Activated naive CD4-positive, alpha-beta T cell treated with anti-CD3 and anti-CD28 coated beads, Interleukin-2, amount 50 U/mL, for 24 hours (primary cell): Measurements from ENCODE around the gene RAB3C.
"Not testable (repeated sequence)": the region's sequence is repeated elsewhere in the genome, so short reads cannot be mapped to it uniquely, and the experiment has no call there.

Experiments used
- H3K27ac Mint-ChIP-seq: one replicate; pipeline ENCODE4 v1.8.0; 2021; ENCODE audit warnings: mild to moderate bottlenecking, mixed read lengths
- H3K27me3 Mint-ChIP-seq: one replicate; pipeline ENCODE4 v1.8.0; 2021; ENCODE audit warnings: mixed read lengths
- H3K36me3 Mint-ChIP-seq: one replicate; pipeline ENCODE4 v1.8.0; 2021; ENCODE audit warnings: mixed read lengths
- H3K4me1 Mint-ChIP-seq: one replicate; pipeline ENCODE4 v1.8.0; 2021; ENCODE audit warnings: mixed read lengths
- H3K4me3 Mint-ChIP-seq: one replicate; pipeline ENCODE4 v1.8.0; 2021; ENCODE audit warnings: mild to moderate bottlenecking, mixed read lengths
- H3K9me3 Mint-ChIP-seq: one replicate; pipeline ENCODE4 v1.8.0; 2021; ENCODE audit warnings: mixed read lengths

The RAB3C gene, protein sequence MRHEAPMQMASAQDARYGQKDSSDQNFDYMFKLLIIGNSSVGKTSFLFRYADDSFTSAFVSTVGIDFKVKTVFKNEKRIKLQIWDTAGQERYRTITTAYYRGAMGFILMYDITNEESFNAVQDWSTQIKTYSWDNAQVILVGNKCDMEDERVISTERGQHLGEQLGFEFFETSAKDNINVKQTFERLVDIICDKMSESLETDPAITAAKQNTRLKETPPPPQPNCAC

DNA sequence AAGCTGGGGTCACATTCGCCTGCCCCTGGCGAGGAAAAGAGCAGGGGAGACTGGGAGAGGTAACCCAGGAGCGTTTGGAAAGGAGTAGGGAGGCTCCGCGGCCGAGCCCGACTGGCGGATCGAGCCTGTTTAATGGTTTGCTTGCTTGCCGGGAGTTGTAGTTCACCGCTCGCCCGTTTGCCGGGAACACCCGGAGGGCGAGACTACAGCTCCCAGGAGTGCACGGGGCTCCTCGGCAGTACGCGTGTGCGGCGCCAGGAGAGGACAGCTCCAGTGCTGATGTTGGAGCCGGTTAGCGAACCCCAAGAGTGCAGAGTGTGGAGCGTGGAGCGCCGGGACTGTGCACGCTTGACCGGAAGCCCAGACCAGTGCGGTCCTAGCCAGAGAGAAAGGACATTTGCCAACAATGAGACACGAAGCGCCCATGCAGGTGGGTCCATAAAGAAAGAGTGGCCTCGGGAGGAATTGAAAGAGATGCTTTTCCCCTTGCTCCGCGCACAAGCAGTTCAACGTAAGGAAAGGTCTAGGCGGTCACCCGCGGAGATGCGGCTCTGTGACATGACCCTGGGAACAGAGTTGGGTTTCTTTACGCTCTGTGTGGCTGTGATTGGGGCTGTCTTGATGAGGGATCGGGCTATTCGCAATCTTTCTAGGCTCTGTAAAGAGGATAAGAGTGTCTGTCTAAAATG is at the start of gene RAB3C:
RAB3C (plus strand) TSS at position 273 of the 689 bp plus-strand sequence; CDS start at position 407, 134 bp downstream.
- Mint-ChIP-seq H3K27ac (no peak within 1 kb of the TSS), H3K4me3 (peak within 1 kb of the TSS; percentile 75), H3K9me3 (no peaks in the 10 kb centered on the region), H3K4me1 (peaks cover 19% of the 10 kb centered on the region), H3K36me3 (no peaks in the 10 kb centered on the region), H3K27me3 (peaks cover 40% of the 10 kb centered on the region)

DNA sequence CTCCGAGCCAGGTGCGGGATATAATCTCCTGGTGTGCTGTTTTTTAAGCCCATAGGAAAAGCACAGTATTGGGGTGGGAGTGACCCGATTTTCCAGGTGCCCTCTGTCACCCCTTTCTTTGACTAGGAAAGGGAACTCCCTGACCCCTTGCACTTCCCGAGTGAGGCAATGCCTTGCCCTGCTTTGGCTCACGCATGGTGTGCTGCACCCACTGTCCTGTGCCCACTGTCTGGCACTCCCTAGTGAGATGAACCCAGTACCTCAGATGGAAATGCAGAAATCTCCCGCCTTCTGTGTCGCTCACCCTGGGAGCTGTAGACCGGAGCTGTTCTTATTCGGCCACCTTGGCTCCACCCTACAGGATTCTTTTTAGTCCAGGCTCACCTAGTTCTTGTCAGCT is 40.9 kb upstream of the RAB3C start:
- not testable (repeated sequence) for H3K4me3 Mint-ChIP-seq, H3K27me3 Mint-ChIP-seq, H3K36me3 Mint-ChIP-seq, H3K27ac Mint-ChIP-seq, H3K4me1 Mint-ChIP-seq, H3K9me3 Mint-ChIP-seq

DNA sequence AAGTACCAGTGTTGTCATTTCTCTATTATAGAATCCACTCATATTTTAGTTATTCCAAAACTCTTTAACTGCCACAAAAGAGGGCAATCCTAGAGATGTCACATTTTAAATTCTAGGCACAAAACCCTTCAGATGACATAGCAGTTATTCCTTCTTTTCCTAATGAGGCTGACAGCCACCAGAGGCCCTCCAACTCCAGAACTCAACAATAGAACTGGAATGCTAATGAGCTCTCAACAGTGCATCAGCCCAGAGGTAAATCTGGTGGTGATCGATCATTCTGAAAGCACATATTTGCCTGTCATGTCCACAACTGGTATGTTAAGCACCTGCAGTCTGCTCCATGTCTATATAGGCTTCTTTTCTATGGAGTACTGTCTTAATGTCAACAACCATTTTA is 40.2 kb upstream of the RAB3C start:
- Mint-ChIP-seq H3K4me3 (no peak overlapping the region), H3K9me3 (no peaks in the 10 kb centered on the region), H3K27me3 (no peaks in the 10 kb centered on the region), H3K27ac (no peak overlapping the region), H3K4me1 (no peaks in the 10 kb centered on the region), H3K36me3 (no peaks in the 10 kb centered on the region)

DNA sequence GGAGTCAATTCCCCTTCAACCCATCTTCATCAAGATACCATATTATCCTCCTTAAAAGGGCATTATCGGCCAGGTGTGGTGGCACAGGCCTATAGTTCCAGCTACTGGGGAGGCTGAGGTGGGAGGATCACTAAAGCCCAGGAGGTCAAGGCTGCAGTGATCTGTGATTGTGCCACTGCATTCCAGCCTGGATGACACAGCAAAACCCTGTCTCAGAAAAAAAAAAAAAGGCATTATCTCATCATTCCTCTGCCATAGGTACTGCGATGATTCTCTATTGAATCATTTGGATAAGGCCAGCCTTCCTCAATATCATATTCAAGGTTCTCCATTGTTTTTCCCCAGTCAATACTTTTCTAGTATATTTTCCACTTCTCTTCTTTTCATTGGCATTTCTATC is 39.2 kb upstream of the RAB3C start:
- Mint-ChIP-seq H3K4me3 (no peak overlapping the region), H3K27me3 (no peaks in the 10 kb centered on the region), H3K9me3 (peaks cover 2% of the 10 kb centered on the region), H3K36me3 (no peaks in the 10 kb centered on the region), H3K27ac (no peak overlapping the region), H3K4me1 (no peaks in the 10 kb centered on the region)

DNA sequence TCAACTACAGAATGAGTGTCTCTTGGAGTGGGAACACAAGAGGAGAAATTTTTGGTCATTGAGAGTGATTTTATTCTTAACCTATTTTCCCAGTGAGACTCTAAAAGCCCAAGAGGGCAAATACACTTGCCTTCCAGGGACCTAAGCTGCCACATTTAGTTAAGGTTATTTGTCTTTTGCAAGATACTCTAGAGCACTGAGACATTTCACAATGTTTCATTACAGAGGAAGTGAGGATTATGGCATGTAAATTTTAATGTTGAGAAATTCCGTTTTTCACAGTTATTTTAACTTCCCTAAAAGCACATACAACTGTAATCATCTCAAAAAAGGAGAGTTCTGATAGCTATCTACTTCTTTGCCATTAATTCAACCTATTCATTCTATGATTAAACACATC is 38.7 kb upstream of the RAB3C start:
- Mint-ChIP-seq H3K36me3 (no peaks in the 10 kb centered on the region), H3K4me3 (no peak overlapping the region), H3K27me3 (no peaks in the 10 kb centered on the region), H3K9me3 (peaks cover 4% of the 10 kb centered on the region), H3K4me1 (no peaks in the 10 kb centered on the region), H3K27ac (no peak overlapping the region)

DNA sequence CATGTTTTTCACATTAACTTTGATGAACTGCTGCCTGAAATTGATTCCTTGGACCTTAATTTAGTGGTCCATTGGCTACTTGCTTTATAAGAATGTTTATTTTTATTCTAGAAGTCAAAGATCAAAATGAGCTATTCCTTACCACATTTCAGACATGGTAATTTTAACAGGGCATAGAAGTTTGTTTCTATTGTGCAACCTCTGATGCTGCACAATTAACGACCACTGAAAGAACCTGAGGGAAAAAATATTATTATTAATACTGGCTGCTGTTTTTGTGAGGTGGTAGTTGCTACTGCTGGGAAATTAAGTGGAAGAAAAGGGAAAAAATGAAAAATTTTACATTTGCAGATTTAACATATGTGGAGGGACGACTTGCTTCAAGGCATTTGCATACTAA is 37.9 kb upstream of the RAB3C start:
- Mint-ChIP-seq H3K27ac (no peak overlapping the region), H3K4me3 (no peak overlapping the region), H3K9me3 (peaks cover 4% of the 10 kb centered on the region), H3K27me3 (no peaks in the 10 kb centered on the region), H3K4me1 (no peaks in the 10 kb centered on the region), H3K36me3 (no peaks in the 10 kb centered on the region)

DNA sequence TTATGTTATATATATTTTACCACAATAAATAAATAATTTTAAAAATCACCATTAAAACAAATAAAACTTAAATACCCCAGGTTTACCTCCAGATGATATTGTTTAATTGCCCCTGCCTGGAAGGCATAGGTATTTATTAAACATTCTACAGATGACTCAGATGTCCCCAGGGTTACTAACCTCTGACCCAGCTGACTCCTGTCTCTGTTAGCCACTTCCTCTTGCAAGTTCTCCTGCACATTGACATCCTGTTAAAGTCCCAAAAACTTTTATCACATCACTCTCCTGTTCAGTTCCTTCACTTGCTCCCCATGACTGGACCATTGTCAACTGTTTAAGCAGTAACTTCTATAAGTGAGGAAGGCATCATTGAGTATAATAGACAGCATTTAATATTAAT is 37.0 kb upstream of the RAB3C start:
- H3K36me3 Mint-ChIP-seq = no peaks in the 10 kb centered on the region
- H3K27ac Mint-ChIP-seq = no peak overlapping the region
- no peaks in the 10 kb centered on the region for H3K27me3 Mint-ChIP-seq
- no peak overlapping the region for H3K4me3 Mint-ChIP-seq
- H3K4me1 Mint-ChIP-seq = no peaks in the 10 kb centered on the region
- H3K9me3 Mint-ChIP-seq = peaks cover 4% of the 10 kb centered on the region

DNA sequence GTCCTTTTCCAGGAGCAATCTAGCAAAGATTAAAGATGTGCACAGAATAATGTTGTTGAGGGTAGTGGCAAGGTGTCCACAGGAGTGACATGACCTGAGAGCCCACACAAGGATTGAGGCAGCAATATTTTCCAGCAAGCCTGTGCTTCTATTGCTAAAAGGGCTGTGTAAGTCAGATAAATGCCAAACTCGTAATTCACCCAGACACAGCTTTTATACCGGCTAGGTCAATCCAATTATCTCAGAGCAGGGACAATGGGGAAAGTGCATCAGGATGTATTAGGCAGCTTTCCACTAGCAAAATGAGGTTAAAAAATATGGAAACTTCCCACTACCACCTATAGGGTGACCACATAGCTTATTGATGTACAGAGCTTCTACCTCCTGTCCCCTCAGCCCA is 34.8 kb upstream of the RAB3C start:
- no peak overlapping the region for H3K27ac Mint-ChIP-seq

DNA sequence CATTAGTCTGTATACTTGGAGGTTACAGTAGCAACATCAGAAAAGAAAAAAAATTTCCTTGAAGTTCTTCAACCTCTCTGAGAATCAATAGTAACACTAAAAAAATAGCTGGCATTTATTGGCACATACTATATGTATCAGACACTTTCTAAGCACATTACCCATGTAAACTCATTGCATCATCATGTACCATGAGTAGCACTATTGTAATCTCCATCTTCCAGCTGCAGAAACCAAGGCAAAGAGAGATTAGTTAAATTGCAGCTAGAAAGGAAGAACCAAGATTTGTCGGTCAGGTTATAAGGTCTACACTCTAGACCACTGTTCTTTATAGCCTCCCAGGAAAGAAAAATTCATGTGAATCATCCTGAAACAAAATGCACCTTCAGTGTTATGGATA is 31.4 kb upstream of the RAB3C start:
- no peak overlapping the region for H3K27ac Mint-ChIP-seq
- no peak overlapping the region for H3K4me3 Mint-ChIP-seq
- H3K4me1 Mint-ChIP-seq = no peaks in the 10 kb centered on the region
- peaks cover 4% of the 10 kb centered on the region for H3K9me3 Mint-ChIP-seq
- no peaks in the 10 kb centered on the region for H3K36me3 Mint-ChIP-seq
- no peaks in the 10 kb centered on the region for H3K27me3 Mint-ChIP-seq

More for the DNA sequence above, 34.8 kb upstream of the RAB3C start:
- H3K4me3 Mint-ChIP-seq = no peak overlapping the region
- H3K4me1 Mint-ChIP-seq = no peaks in the 10 kb centered on the region
- peaks cover 4% of the 10 kb centered on the region for H3K9me3 Mint-ChIP-seq
- H3K36me3 Mint-ChIP-seq = no peaks in the 10 kb centered on the region
- no peaks in the 10 kb centered on the region for H3K27me3 Mint-ChIP-seq

DNA sequence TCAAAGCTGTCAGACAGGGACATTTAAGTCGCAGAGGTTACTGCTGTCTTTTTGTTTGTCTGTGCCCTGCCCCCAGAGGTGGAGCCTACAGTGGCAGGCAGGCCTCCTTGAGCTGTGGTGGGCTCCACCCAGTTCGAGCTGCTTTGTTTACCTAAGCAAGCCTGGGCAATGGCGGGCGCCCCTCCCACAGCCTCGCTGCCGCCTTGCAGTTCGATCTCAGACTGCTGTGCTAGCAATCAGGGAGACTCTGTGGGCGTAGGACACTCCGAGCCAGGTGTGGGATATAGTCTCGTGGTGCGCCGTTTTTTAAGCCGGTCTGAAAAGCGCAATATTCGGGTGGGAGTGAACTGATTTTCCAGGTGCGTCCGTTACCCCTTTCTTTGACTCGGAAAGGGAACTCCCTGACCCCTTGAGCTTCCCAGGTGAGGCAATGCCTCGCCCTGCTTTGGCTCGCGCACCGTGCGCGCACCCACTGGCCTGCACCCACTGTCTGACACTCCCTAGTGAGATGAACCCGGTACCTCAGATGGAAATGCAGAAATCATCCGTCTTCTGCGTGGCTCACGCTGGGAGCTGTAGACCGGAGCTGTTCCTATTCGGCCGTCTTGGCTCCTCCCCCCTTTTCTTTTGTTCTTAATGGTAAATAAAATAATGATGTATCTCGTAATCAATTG is 25.1 kb upstream of the RAB3C start:
- not testable (repeated sequence) for H3K27me3 Mint-ChIP-seq, H3K36me3 Mint-ChIP-seq, H3K4me3 Mint-ChIP-seq, H3K4me1 Mint-ChIP-seq, H3K27ac Mint-ChIP-seq, H3K9me3 Mint-ChIP-seq

DNA sequence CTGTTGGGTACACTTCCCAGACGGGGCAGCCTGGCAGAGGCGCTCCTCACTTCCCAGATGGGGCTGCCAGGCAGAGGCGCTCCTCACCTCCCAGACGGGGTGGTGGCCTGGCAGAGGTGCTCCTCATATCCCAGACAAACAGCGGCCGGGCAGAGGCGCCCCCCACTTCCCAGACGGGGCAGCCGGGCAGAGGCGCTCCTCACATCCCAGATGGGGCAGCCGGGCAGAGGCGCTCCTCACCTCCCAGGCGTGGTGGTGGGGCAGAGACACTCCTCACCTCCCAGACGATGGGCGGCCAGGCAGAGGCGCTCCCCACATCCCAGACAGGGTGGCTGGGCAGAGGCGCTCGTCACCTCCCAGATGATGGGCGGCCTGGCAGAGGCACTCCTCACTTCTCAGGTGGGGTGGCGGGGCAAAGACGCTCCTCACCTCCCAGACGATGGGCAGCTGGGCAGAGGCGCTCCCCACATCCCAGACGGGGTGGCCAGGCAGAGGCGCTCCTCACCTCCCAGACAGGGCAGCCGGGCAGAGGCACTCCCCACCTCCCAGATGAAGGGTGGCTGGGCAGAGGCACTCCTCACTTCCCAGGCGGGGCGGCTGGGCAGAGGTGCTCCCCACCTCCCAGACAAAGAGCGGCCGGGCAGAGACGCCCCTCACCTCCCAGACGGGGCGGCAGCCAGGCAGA is 19.7 kb upstream of the RAB3C start:
- not testable (repeated sequence) for H3K9me3 Mint-ChIP-seq, H3K27ac Mint-ChIP-seq, H3K27me3 Mint-ChIP-seq, H3K4me3 Mint-ChIP-seq, H3K4me1 Mint-ChIP-seq, H3K36me3 Mint-ChIP-seq

DNA sequence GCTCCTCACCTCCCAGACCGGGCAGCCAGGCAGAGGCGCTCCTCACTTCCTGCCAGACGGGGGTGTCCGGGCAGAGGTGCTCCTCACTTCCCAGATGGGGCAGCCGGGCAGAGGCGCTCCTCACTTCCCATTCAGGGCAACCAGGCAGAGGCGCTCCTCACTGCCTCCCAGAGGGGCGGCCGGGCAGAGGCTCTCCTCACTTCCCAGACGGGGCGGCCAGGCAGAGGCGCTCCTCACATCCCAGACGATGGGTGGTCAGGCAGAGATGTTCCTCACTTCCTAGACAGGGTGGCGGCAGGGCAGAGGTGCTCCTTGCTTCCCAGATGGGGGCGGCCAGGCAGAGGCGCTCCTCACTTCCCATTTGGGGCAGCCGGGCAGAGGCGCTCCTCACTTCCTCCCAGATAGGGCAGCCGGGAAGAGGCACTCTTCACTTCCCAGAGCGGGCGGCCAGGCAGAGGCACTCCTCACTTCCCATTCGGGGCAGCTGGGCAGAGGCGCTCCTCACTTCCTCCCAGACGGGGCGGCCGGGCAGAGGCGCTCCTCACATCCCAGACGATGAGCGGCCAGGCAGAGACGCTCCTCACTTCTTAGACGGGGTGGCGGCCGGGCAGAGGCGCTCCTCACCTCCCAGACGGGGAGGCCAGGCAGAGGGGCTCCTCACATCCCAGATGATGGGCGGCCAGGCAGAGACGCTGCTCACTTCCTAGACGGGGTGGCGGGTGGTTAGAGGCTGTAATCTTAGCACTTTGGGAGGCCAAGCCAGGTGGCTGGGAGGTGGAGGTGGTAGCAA is 18.6 kb upstream of the RAB3C start:
- not testable (repeated sequence) for H3K4me1 Mint-ChIP-seq, H3K36me3 Mint-ChIP-seq, H3K4me3 Mint-ChIP-seq, H3K27ac Mint-ChIP-seq, H3K27me3 Mint-ChIP-seq, H3K9me3 Mint-ChIP-seq

DNA sequence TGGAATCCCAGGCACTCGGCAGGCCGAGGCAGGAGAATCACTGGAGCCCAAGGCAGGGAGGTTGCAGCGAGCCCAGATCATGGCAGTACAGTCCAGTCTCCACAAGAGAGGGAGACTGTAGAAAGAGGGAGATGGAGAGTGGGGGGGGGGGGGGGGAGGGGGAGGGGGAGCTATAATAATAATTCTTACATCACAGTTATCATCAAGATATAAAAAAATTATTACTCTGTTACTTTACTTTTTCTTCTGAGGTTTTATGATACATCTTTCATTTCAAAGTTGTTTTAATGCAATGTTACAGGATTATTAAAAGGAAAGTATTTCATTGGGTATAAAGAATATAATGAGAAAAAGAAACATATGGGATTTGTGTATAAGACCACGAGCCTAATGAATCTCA is 17.8 kb upstream of the RAB3C start:
- no peaks in the 10 kb centered on the region for H3K9me3 Mint-ChIP-seq

DNA sequence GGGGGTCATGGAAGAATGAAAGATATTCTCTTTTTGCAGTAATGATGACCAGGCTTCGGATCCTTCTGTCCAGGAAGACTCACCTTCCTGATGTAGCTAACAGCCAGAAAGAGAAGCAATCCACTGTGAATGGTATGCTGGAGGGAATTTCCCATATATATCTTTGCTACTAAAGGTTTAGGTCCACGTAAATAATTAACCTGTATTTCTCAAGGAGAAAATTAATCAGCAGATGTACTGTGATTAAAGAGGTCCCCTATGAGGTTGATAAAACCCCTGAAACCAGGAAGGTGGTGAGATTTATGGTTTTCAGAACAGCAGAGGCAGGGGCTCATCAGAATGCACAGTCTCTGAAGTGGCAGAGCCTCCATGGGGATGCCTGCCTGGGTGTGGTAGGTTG is 11.4 kb upstream of the RAB3C start:
- Mint-ChIP-seq H3K4me1 (no peaks in the 10 kb centered on the region), H3K4me3 (no peak overlapping the region), H3K27ac (no peak overlapping the region), H3K27me3 (peaks cover 8% of the 10 kb centered on the region), H3K9me3 (peaks cover 10% of the 10 kb centered on the region), H3K36me3 (no peaks in the 10 kb centered on the region)

More for the DNA sequence above, 17.8 kb upstream of the RAB3C start:
- Mint-ChIP-seq H3K4me1 (no peaks in the 10 kb centered on the region), H3K27ac (no peak overlapping the region), H3K4me3 (no peak overlapping the region), H3K27me3 (peaks cover 2% of the 10 kb centered on the region), H3K36me3 (no peaks in the 10 kb centered on the region)

DNA sequence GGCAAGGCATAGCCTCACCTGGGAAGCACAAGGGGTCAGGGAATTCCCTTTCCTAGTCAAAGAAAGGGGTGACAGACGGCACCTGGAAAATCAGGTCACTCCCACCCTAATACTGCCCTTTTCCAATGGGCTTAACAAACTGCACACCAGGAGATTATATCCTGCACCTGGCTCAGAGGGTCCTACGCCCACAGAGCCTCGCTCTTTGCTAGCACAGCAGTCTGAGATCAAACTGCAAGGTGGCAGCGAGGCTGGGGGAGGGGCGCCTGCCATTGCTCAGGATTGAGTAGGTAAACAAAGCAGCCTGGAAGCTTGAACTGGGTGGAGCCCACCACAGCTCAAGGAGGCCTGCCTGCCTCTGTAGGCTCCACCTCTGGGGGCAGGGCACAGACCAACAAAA is 9.9 kb upstream of the RAB3C start:
- not testable (repeated sequence) for H3K27me3 Mint-ChIP-seq, H3K4me1 Mint-ChIP-seq, H3K27ac Mint-ChIP-seq, H3K4me3 Mint-ChIP-seq, H3K36me3 Mint-ChIP-seq
- H3K9me3 Mint-ChIP-seq = peaks cover 10% of the 10 kb centered on the region
